NCI-H1694 treated with DMSO at 0.1 percent for 48 hours (cell line): Measurements from ENCODE around the gene SLC39A10.
"Not testable (repeated sequence)": the region's sequence is repeated elsewhere in the genome, so short reads cannot be mapped to it uniquely, and the experiment has no call there.

Experiments
- DNase-seq: peaks from one replicate; lab custom pipeline; 2025; lab: John Stamatoyannopoulos, UW

Gene SLC39A10

DNA sequence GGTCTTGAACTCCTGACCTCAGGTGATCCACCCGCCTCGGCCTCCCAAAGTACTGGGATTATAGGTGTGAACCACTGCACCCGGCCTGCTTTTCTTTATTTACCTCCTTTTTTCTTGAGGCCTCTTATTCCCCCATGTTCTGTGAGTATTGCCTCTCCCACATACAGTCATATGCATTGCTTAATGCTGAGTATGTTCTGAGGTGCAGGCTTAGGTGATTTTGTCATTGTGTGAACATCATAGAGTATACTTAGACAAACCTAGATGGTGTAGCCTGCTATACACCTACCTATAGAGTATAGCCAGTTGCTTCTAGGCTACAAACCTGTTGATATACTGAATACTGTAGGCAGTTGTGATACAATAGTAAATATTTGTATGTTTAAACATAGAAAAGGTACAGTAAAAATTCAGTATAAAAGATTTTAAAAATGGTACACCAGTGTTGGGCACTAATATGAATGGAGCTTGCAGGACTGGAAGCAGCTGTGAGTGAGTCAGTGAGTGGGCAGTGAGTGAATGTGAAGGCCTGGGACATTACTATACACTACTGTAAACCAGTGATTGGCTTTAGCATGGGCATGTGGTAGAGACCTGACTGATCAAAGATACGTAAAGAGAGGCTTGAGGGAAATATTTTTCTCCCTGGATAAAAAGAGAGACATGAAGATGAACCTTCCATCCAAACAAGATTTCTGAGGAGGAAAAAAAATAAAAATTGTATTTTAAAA, 17.6 kb downstream of the SLC39A10 start:
- no peak for DNase-seq

DNA sequence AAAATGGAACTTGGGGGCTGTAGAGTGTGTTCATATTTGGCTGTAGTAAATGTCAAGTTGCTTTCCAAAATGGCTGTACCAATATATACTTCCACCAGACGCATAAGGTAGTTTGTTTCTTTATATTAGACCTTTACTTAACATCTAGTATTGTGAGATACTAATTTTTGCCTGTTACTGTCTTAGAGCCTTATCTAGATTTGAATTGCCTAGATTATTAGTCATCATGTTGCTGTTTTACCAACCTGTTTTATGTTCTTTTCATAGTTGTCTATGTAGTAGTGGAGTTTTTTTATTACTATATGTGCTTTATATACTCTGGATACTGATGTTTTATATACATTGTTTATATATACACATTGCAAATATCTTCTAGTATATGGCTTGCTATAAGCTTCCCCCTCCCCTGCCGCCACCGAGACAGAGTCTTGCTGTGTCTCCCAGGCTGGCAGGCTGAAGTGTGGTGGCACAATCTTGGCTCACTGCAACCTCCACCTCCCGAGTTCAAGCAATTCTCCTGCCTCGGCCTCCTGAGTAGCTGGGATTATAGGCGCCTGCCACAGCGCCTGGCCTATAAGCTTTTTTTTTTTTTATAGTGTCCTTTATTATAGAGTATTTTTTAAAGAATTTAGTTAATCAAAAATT, 18.9 kb downstream of the SLC39A10 start:
- DNase-seq, result no peak

DNA sequence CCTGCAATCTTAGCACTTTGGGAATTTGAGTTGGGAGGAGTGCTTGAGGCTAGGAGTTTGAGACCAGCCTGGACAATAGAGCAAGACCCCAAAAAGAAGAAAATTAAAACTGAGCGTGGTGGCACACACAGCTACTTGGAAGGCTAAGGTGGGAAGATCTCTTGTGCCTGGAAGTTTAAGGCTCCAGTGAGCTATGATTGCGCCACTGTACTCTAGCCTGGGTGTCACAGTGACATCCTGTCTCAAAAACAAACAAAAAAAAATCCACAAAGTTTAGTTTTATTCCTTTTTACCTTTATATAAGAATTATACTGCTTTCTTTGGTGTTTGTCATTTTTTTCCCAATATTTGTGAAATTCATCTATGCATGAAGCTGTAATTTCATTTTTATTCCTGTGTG, 20.3 kb downstream of the SLC39A10 start:
- DNase-seq, result no peak

DNA sequence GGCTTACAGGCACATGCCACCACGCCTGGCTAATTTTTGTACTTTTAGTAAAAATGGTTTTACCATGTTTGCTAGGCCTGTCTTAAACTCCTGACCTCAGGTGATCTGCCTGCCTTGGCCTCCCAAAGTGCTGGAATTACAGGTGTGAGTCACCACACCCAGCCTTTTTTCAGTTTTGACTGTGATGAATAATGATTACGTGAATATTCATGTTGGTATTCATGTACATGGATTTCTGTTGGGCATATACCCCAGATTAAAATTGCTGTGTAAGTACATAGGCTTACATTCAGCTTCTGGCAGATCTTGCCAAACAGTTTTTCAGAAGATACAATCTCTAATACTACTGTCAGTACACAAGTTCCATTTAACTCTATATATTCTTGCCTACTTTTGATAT, 20.9 kb downstream of the SLC39A10 start:
- no peak for DNase-seq

DNA sequence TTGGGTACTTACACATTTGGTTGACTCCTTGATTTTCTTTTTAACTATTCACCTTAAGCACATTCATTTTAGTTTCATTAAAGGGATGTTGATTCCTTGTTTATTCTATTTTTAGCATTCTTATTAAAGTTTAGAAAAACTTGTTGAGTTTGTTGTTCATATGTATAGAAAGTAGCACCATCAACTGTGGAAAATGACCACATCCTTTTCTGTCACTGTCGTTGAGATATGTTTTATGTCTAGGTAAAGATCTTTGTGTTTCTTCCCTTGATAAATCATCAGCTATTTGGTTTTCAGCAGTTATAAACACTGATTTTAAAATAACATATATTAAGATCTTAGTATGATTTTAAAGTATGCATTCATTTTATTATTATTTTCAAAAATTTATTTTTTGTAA, 25.1 kb downstream of the SLC39A10 start:
- DNase-seq, result no peak

DNA sequence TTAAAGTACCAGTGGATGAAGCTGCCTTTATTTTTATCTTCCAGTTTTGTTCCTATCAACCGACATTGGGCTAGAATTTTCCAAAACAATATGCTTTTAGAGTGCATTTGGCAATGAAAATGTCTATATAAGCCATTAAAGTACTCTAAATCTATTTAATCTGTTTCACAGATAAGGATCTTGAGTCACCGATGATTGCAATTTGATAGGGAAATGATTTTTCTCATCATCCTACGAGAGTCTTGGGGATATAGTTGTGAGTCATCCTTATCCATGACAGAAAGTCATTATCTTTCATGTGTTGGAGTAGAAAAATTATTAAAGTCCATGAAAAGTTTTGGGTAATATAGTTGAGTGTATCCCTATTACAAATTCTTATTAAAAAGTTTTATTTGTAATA, 26.1 kb downstream of the SLC39A10 start:
- DNase-seq, result no peak

DNA sequence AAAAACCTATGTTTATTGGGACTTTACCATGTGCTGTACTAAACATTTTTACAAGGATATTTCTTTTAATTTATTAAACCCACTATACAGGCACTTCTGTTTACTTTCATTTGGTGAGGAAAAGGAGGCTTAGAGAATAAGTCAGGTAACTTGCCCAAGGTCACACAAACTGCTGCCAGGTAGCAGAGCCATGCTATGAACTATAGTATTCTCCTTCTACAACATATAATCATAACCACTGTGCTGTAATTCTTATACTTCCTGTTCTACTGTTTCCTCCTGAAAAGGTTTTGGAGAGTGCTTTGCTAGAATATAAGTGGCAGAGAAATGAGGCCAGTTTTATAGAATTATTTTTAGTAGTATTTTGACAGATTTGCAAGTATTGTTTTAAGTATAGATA, 29.5 kb downstream of the SLC39A10 start:
- DNase-seq, result no peak

DNA sequence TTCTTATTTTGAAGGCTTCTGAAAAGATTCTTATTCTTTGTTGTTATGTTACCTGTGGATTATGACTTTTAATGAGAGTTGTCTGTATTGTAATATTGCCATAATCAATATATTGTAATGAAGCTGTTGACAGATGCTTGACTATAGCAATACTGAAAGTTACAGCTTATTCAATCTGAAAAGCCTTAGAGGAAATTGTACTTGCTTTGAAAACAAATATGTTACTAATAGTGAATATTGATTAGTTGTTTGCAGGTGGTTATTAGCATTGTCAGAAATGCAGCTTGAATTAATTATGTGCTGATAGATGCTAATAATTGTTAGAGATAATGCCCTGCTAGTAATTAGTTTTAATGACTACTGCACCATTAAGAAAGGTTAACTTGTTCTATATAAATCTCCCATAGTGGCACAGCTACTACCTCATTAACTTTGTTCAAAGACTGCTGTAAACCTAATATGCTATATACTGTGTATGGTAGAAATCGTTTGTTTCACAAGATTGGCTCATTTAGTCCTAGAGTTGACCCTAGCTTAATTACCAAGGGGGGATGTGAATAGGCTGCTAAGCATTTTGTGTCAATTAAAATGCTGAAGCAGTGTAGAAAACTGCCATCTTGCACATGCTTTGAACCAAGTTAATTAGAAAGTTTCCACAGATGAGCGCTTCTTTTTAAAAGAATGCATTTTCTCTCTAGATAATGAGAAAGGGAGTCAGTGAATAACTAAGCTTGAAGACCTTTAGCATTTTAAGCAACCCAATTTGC, 30.5 kb downstream of the SLC39A10 start:
- no peak for DNase-seq

DNA sequence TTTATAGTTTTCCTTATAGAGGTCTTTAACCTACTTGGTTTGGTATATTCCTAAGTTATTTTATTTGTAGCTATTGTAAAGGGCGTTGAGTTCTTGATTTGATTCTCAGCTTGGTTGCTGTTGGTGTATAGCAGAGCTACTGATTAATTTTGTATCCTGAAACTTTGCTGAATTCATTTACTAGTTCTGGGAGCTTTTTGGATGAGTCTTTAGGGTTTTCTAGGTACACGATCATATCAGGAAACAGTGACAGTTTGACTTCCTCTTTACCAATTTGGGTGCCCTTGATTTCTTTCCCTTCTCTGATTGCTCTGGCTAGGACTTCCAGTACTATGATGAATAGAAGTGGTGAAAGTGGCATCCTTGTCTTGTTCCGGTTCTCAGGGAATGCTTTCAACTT, 35.5 kb downstream of the SLC39A10 start:
- not testable (repeated sequence) for DNase-seq

DNA sequence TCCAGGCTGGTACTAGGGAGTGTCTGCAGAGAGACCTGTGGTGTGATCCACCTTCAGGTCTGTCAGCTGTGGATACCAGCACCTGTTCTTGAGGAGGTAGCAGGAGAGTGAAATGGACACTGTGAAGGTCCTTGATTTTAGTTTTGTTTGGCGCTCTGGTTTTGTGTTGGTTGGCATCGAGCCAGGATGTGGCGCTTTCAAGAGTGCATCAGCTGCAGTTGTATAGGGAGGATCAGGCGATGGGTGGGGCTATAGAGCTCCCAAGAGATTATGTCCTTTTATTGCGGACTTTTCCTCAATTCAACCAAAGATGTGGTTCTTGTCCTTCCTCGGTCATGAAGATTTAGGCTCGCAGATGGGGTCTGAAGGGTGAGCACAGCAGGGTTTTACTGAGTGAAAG, 37.5 kb downstream of the SLC39A10 start:
- DNase-seq, result no peak

DNA sequence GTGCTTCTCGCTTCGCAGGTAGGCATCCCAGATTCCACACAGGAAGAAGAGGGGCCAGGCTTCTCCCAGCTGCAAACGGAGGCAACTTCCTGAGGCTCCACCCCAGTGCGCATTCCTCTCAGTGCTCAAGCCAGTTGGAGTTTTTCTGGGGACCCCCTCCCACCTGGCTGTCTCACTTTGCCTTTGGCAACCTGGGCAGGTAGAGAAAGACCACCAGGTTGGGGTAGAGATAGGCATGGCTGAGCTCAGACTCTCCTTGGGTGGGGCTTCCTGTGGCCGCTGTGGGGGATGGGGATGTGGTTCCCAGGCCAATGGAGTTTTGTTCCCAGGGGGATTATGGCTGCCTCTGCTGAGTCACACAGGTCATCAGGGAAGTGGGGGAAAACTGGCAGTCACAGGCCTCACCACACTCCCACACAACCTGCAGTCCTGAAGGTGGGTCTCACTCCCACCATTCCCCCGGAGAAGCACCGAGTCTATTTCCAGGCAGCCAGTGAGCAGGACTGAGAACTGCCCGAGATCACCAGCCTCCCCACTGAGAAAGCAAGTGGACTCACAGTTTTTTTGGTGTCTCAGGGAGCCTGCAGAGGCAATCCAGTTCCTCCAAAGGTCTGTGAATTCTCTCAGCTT, 38.1 kb downstream of the SLC39A10 start:
- DNase-seq, result no peak

DNA sequence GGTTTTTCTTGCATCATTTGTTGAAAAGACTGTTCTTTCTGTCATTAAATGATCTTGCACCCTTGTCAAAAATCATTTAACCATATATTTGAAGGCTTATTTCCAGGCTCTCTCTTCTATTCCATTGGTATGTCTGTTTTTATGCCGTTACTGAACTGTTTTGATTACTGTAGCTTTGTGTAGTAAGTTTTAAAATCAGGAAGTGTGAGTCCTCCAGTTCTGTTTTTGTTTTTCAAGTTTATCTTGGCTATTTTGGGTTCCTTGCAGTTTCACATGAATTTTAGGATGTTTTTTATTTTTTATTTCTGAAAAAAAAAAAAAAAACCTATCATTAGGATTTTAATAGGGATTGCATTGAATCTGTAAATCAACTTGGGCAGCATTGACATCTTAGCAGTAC, 39.0 kb downstream of the SLC39A10 start:
- DNase-seq, result no peak

DNA sequence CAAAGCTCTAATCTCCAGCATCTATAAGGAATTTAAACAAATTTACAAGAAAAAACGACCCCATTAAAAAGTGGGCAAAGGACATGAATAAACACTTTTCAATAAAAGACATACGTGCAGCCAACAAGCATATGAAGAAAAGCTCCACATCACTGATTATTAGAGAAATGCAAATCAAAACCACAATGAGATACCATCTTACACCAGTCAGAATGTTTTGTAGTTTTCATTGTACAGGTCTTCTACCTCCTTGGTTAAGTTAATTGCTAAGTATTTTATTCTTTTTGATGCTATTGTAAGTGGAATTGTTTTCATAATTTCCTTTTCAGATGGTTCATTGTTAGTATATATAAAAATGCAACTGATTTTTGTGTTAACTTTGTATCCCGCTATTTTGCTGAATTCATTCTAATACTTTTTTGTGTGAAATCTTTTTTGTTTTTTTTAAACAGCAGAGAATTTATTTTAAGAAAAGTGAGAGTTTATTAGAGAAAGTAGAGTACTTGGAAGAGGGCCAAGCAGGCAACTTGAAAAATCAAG, 40.7 kb downstream of the SLC39A10 start:
- DNase-seq, result no peak

DNA sequence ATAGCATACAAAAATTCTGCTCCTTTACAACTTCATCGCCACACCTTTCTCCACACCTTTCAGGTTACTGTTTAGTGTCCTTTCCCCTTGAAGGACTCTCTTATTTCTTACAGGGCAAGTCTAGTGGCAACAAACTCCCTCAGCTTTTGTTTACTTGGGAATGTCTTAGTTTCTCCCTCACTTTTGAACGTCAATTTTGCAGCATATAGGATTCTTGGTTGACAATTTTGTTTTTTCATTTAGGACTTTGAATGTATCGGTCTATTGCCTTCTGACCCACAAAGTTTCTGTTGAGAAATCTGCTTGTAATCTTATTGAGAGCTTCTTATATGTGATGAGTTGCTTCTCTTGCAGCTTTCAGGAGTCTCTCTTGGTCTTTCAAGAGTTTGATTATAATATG, 43.5 kb downstream of the SLC39A10 start:
- no peak for DNase-seq

DNA sequence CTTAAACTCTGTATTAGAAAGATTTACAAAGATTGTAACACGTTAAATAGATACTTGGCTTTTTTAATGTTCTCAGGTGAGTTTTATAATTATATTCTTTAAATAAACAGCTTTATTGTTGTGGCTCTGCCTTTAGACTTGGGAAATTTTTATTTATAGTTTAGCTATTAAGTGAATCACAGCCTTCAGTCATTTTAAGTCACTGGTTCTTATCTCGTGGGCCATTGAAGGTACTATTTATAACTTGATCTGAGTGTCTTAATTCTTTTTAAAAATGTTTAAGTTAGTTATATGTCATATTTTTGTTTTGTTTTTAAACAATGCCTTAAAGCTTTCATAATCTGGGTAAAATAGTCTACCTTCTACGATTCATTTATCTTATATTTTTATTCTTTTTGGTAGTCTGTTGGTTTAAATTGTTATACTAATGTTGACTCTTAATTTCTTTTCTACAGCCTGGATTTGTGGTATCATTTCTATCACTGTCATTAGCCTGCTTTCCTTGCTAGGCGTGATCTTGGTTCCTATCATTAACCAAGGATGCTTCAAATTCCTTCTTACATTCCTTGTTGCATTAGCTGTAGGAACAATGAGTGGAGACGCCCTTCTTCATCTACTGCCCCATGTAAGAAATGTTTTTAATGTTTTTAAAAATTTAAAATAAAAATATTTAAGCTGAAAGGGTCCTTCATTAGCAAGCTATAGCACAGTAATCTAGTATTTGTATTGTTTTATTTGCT, 49.3 kb downstream of the SLC39A10 start:
- DNase-seq, result no peak

DNA sequence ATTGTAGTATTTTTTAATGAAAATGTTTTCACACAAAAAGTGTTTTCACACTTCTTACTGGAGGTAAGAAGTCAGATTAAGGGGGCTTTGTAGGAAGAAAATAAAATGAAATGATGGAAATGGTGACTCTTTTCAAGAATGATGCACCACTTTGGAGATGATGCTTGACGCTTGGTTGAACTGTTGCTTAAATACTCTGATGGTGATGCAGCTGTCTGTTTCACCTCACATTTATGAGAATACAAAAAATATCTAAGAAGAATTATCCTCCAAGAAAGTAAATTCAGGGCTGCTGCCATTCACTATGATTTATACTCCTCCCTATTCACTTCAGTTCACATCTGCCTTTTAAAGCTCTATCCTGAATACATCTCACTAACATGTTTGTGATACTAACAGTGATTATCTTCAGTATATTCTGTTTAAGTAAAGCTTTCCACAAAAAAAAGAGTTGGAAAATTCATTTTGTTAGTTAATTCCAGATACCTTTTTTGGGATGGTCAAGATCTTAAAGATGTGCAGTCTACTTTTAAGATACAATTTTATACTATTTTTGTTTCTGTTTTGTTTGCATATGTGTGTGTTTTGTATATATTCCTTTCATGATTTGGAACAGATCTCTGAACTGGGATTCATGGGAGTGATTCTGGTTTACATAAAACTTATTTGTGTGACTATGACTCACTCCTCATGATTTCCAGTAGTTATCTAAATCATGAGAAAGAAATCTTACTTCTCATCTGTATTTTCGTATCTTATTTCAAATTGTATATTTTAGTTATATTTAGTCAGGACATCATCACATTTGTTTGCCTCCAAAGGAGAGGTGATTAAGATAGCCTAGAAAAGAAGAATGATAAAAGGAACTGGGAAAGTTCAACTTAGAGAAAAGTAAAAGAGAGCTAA, 53.1 kb downstream of the SLC39A10 start:
- DNase-seq, result no peak

DNA sequence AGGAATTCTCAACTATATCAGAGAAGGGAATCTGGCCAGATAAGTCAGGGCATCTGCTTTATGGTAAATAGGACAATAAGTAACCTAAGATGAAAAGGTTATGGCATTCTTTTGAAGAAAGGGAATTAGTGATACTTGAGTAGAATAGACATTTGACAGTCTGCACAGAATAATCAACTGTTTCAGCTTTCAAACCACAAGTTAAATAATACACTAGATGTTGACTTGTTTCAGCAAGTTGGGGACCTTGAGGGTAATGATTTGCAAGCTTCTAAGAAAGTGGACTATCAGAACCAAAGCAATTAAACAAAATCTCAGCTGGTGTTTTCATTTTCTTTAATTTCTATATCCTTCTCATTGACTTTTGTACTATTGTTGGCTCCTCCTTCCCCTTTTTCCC, 54.5 kb downstream of the SLC39A10 start:
- no peak for DNase-seq

DNA sequence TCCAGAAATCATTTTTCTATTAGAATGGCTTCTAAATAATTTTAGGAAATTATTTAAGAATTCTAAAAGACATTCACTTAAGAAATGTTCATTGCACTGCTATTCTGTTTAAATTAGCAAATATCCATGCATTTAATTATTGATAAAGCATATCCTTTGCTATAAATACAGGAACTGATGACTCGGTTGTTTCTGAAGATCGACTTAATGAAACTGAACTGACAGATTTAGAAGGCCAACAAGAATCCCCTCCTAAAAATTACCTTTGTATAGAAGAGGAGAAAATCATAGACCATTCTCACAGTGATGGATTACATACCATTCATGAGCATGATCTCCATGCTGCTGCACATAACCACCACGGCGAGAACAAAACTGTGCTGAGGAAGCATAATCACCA, 59.4 kb downstream of the SLC39A10 start:
- DNase-seq, result no peak

DNA sequence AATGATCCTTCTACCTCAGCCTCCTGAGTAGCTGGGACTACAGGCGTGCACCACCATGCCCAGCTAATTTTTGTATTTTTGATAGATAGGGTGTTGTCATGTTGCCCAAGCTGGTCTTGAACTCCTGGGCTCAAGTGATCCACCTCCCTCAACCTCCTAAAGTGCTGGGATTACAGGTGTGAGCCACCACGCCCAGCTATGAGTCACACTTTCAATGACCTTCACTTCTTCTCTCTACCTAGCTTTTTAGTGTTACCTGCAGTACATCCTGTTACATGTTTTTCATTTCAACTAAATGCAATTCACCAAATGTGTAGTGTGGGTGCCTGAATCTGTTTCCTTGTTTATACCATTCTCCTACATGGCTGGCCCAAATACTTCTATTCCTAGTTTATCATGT, 64.0 kb downstream of the SLC39A10 start:
- no peak for DNase-seq

DNA sequence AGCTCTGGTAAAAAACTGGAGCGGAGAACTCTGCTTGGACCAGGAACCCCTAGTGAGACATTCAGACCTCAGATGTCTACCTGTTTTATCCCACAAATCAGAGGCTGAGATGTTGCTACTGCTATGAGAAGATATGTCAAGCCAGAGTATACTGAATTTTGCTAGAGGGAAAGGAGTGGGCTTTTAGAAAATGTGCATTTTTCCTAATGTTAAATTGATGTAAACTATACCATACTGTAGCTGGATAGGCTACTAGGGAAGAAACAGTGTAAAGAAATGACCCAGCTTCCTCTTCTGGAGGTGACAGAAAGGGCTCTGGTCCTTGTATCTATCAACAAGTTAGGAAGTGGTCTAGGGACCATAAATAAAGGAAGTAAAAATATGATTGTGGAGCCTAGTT, 65.0 kb downstream of the SLC39A10 start:
- no peak for DNase-seq

DNA sequence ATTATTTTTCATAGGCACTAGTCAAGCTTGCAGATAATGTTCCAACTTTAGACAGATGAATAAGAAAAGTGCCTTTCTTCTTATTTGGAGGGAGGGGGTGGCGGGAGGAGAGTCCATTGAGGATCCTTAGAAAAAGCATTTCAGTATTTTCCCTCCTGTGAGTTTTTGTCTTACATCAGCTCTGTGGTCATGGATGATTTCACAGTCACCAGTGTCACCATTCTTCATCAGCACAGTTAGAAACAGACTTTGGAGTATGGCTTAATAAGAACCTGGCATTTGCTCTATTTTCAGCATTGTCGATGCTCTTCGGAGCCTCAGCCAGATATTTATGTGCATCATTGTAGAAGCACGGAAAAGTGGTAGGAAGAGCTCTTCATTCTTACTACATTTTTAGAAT, 70.1 kb downstream of the SLC39A10 start:
- no peak for DNase-seq
